ENCODE data around the gene RPS25.
"Not testable (repeated sequence)": the region's sequence is repeated elsewhere in the genome, so short reads cannot be mapped to it uniquely, and the experiment has no call there.

RPS25 gene

DNA sequence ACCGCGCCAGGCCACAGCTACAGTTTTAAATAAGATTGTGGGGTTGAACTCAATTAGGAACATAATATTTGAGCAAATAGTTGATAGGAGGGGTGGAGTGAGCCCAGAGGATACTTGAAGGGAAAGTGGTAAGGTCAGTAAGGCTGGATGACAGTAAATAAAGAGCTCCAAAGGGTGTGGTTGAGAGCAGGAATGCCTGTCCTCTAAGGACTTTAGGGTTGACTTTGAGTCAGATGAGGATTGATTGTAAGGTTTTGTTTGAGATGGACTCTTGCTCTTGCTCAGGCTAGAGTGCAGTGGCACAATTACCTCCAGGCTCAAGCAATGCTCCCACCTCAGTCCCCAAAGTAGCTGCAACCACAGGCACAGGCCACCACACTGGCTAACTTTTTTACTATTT is 44.2 kb downstream of the RPS25 start:
- in situ Hi-C loops (cut with MboI; ENCODE audit: low sequenced_read_pairs), result no loop called here

DNA sequence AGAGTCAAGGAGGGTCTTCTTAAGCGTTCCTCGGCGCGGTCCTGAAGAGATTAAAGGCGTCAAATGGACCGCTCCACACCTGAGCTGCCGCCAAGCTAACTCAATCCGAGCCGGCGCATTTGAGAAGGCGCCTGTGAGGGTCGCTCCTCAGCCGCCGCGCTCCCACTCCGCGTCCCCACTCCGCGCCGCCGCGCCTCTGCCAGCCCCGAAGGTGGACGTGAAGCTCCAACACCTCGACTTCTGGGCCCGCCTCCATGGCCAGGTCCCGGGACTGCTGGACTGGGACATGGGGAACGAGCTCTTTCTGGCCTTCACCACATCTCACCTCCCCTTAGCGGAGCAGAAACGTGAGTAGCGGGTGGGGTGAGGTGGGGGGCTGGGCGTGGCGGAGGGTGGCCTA is 46.5 kb downstream of the RPS25 start, which contains the start of gene FOXR1:
TSS of gene FOXR1 (plus strand) at position 116 of the 400 bp plus-strand sequence. CDS start at position 287, 171 bp downstream.
- in situ Hi-C loops (cut with MboI; ENCODE audit: low sequenced_read_pairs), result no loop called here

DNA sequence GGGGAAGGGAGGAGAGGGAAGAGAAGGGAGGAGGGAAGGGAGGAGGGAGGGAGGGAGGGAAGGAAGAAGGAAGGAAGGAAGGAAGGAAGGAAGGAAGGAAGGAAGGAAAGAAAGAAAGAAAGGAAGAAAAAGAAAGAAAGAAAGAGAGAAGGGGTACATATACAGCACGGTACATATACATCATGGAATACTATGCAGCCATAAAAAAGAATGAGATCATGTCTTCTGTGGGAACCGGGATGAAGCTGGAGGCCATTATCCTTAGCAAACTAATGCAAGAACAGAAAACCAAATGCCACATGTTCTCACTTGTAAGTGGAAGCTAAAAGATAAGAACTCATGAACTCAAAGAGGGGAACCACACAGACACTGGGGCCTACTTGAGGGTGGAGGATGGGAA is 48.6 kb downstream of the RPS25 start:
- in situ Hi-C loops (cut with MboI; ENCODE audit: low sequenced_read_pairs), result not testable (repeated sequence)
